ENCODE data around the gene HDAC1.

The HDAC1 gene

GRCh38 chr1:32373996-32374592, 82.2 kb downstream of the HDAC1 start:
- DNase-seq (ENCODE audit: low read depth) = no peak

- no peak for DNase-seq (ENCODE audit: low read depth)
Measured at GRCh38 chr1:32376199-32376598, 84.3 kb downstream of the HDAC1 start.

GRCh38 chr1:32377541-32378220, 85.8 kb downstream of the HDAC1 start:
- DNase-seq (ENCODE audit: low read depth) = no peak

GRCh38 chr1:32380057-32380456, 88.2 kb downstream of the HDAC1 start:
- DNase-seq (ENCODE audit: low read depth) = no peak

All from activated gamma-delta T cell treated with anti-CD3 and anti-CD28 coated beads, Interleukin-2, amount 50 U/mL, for 16 hours (primary cell).